H1 (cell line): ENCODE measurements around the gene PRIMPOL. TPM values are rescaled to one million over a fixed set of nuclear protein-coding genes. Genes with fewer than 3 reads are reported as not detected.

Source experiments
- CTCF ChIA-PET: fragments of 300-600 bp; sonication (Branson Sonifier 250); formaldehyde crosslinking; loops from one replicate; lab custom pipeline; 2021; ENCODE audit not compliant: partially characterized antibody; lab: Charles Lee
- POLR2A ChIA-PET: fragments of 300-600 bp; sonication (Branson Sonifier 250); formaldehyde crosslinking; loops from one replicate; lab custom pipeline; 2021; ENCODE audit warnings: inconsistent platforms; ENCODE audit not compliant: partially characterized antibody; lab: Charles Lee
- DNase-seq, 2 experiments: peaks; one replicate each; pipeline versions ENCODE4 v3.0.0 to v3.0.0-alpha.2; 2010 to 2022; ENCODE audit warnings: low spot score in 2 of 2, low read depth in 1 of 2, mixed read lengths in 1 of 2
- FAIRE-seq: peaks from 2 replicates; lab custom pipeline; 2011; peaks lifted over from hg19 to GRCh38; lab: Jason Lieb, UNC
- H2AFZ ChIP-seq: 2 replicates; pipeline ENCODE4 v1.8.1; 2012; ENCODE audit warnings: low read length, inconsistent platforms
- H2AK5ac ChIP-seq: 2 replicates; pipeline ENCODE4 v1.6.1; 2013; ENCODE audit warnings: low read depth, low read length
- H2BK120ac ChIP-seq: replicated peaks from 2 replicates; pipeline ENCODE3; 2013; ENCODE audit warnings: low read depth, low read length, inconsistent platforms
- H2BK12ac ChIP-seq: 2 replicates; pipeline ENCODE4 v1.6.1; 2013; ENCODE audit warnings: low read depth, low read length
- H2BK15ac ChIP-seq: 2 replicates; pipeline ENCODE4 v1.6.1; 2013; ENCODE audit warnings: low read length
- H2BK20ac ChIP-seq: 2 replicates; pipeline ENCODE4 v1.6.1; 2013; ENCODE audit warnings: low read length
- H2BK5ac ChIP-seq: 2 replicates; pipeline ENCODE4 v1.6.1; 2013; ENCODE audit warnings: low read depth, low read length
- H3K14ac ChIP-seq: 2 replicates; pipeline ENCODE4 v1.6.1; 2013; ENCODE audit warnings: inconsistent platforms; ENCODE audit not compliant: insufficient read length
- H3K18ac ChIP-seq: 2 replicates; pipeline ENCODE4 v1.6.1; 2013; ENCODE audit warnings: low read length; ENCODE audit errors: extremely low read depth
- H3K23ac ChIP-seq: 2 replicates; pipeline ENCODE4 v1.6.1; 2013; ENCODE audit warnings: inconsistent platforms; ENCODE audit not compliant: insufficient read length
- H3K23me2 ChIP-seq: 2 replicates; pipeline ENCODE4 v1.6.1; 2013; ENCODE audit warnings: low read depth, low read length
- H3K27ac ChIP-seq: 2 replicates; pipeline ENCODE4 v1.6.1; 2011; ENCODE audit warnings: low read depth, low read length, inconsistent platforms
- H3K27me3 ChIP-seq, 4 experiments: replicated peaks in 1 of 4; 1 replicate in 1 of 4; 2 replicates in 3 of 4; pipeline versions ENCODE4 v1.6.1 to v1.8.1; 2011 to 2013; ENCODE audit warnings: low read length in 3 of 4, mild to moderate bottlenecking in 3 of 4, inconsistent platforms in 2 of 4, mixed read lengths in 2 of 4, moderate library complexity in 1 of 4; ENCODE audit not compliant: control insufficient read depth in 3 of 4, insufficient read depth in 3 of 4; ENCODE audit errors: extremely low read depth in 1 of 4
- H3K36me3 ChIP-seq, 4 experiments: 2 replicates each; pipeline versions ENCODE4 v1.6.1 to v1.8.1; 2011 to 2013; ENCODE audit warnings: mild to moderate bottlenecking in 4 of 4, low read length in 3 of 4, moderate library complexity in 2 of 4, control low read depth in 1 of 4, inconsistent platforms in 1 of 4; ENCODE audit not compliant: insufficient read depth in 4 of 4, control insufficient read depth in 2 of 4
- H3K4ac ChIP-seq: replicated peaks from 2 replicates; pipeline ENCODE3; 2013; ENCODE audit warnings: low read length, low read depth, mixed read lengths, inconsistent platforms; ENCODE audit not compliant: insufficient read length
- H3K4me1 ChIP-seq, 4 experiments: replicated peaks in 1 of 4; 1 replicate in 1 of 4; 2 replicates in 3 of 4; pipeline versions ENCODE4 v1.6.1 to v1.8.1; 2011 to 2013; ENCODE audit warnings: low read length in 3 of 4, inconsistent platforms in 2 of 4, mixed read lengths in 1 of 4; ENCODE audit not compliant: insufficient read depth in 4 of 4, control insufficient read depth in 3 of 4
- H3K4me2 ChIP-seq, 2 experiments: 2 replicates each; pipeline versions ENCODE4 v1.6.1 to v1.8.1; 2011 to 2013; ENCODE audit warnings: low read depth in 2 of 2, low read length in 2 of 2, control low read depth in 1 of 2, inconsistent platforms in 1 of 2, mild to moderate bottlenecking in 1 of 2; ENCODE audit not compliant: insufficient read depth in 1 of 2
- H3K4me3 ChIP-seq, 4 experiments: fragments of 200-600, 300-600 bp in 1 of 4; sonication (generic), shearing (Covaris generic), sonication (Bioruptor Twin) in 1 of 4; 2 replicates each; pipeline versions ENCODE4 v1.5.1 to v1.8.1; 2011 to 2016; ENCODE audit warnings: low read length in 4 of 4, low read depth in 3 of 4, control low read depth in 2 of 4, inconsistent platforms in 2 of 4, mild to moderate bottlenecking in 2 of 4, mixed read lengths in 1 of 4, moderate library complexity in 1 of 4; ENCODE audit not compliant: insufficient read depth in 2 of 4; ENCODE audit errors: extremely low read depth in 1 of 4
- H3K56ac ChIP-seq: replicated peaks from 2 replicates; pipeline ENCODE3; 2013; ENCODE audit warnings: low read depth, mild to moderate bottlenecking, mixed read lengths, low read length, inconsistent platforms; ENCODE audit not compliant: insufficient read length
- H3K79me1 ChIP-seq: 2 replicates; pipeline ENCODE4 v1.6.1; 2013; ENCODE audit warnings: low read depth, low read length, control low read depth
- H3K79me2 ChIP-seq, 2 experiments: 2 replicates each; pipeline versions ENCODE4 v1.6.1 to v1.8.1; 2012 to 2013; ENCODE audit warnings: low read length in 2 of 2, mild to moderate bottlenecking in 2 of 2, inconsistent platforms in 1 of 2; ENCODE audit not compliant: insufficient read depth in 2 of 2, control insufficient read depth in 1 of 2
- H3K9ac ChIP-seq, 4 experiments: replicated peaks in 1 of 4; 1 replicate in 1 of 4; 2 replicates in 3 of 4; pipeline versions ENCODE4 v1.6.1 to v1.8.1; 2011 to 2013; ENCODE audit warnings: low read depth in 3 of 4, low read length in 3 of 4, control low read depth in 2 of 4, mild to moderate bottlenecking in 2 of 4, moderate library complexity in 2 of 4, inconsistent platforms in 1 of 4; ENCODE audit errors: extremely low read depth in 1 of 4
- H3K9me3 ChIP-seq, 2 experiments: 2 replicates each; pipeline versions ENCODE4 v1.6.1 to v1.8.1; 2012 to 2013; ENCODE audit warnings: mild to moderate bottlenecking in 2 of 2, moderate library complexity in 2 of 2, control low read depth in 1 of 2, inconsistent platforms in 1 of 2, low read depth in 1 of 2, low read length in 1 of 2, mixed read lengths in 1 of 2; ENCODE audit not compliant: insufficient read depth in 2 of 2
- H4K20me1 ChIP-seq, 2 experiments: replicated peaks in 1 of 2; 2 replicates each; pipeline versions ENCODE3 to v1.8.1; 2011 to 2013; ENCODE audit warnings: inconsistent platforms in 2 of 2, low read length in 2 of 2, mild to moderate bottlenecking in 1 of 2; ENCODE audit not compliant: insufficient read depth in 2 of 2, control insufficient read depth in 1 of 2
- H4K5ac ChIP-seq: 2 replicates; pipeline ENCODE4 v1.6.1; 2013; ENCODE audit warnings: low read length, low read depth, mixed read lengths, inconsistent platforms; ENCODE audit not compliant: insufficient read length
- H4K8ac ChIP-seq: 2 replicates; pipeline ENCODE4 v1.8.0; 2013; ENCODE audit warnings: mild to moderate bottlenecking, moderate library complexity, low read length, inconsistent platforms; ENCODE audit not compliant: insufficient read depth; ENCODE audit errors: extremely low read depth
- H4K91ac ChIP-seq: replicated peaks from 2 replicates; pipeline ENCODE3; 2013; ENCODE audit warnings: low read length, mixed read lengths, inconsistent platforms; ENCODE audit not compliant: insufficient read length
- CHD2 ChIP-seq: IDR thresholded peaks from 2 replicates; pipeline ENCODE4 v1.6.1; 2012; ENCODE audit warnings: low read length, improper control_type of control experiment
- EGR1 ChIP-seq: IDR thresholded peaks from 2 replicates; pipeline ENCODE4 v1.6.1; 2011; ENCODE audit warnings: low read depth, low read length, borderline replicate concordance
- JUN ChIP-seq: IDR thresholded peaks from 2 replicates; pipeline ENCODE4 v1.6.1; 2011; ENCODE audit warnings: low read depth, mild to moderate bottlenecking, improper control_type of control experiment, low read length
- KDM1A ChIP-seq: fragments of 200-600, 300-600 bp; sonication (generic); IDR thresholded peaks from 2 replicates; pipeline ENCODE4 v1.7.1; 2016; ENCODE audit warnings: mild to moderate bottlenecking, low read length, borderline replicate concordance
- WGBS, 2 experiments: shearing (Covaris generic) in 1 of 2; methylation state at CpG; one replicate each; pipeline versions ENCODE4 v1.1.6 to v1.1.7; 2013 to 2015; ENCODE audit warnings: low lambda C conversion rate in 2 of 2, mixed read lengths in 2 of 2, inconsistent platforms in 1 of 2, low coverage in 1 of 2, missing lambda C conversion rate in 1 of 2; ENCODE audit not compliant: insufficient replicate concordance in 2 of 2, insufficient coverage in 1 of 2, insufficient read length in 1 of 2; ENCODE audit errors: extremely low coverage in 1 of 2, missing lambda C conversion rate in 1 of 2; 5-methylcytosine and 5-hydroxymethylcytosine counted together
- polyA plus RNA-seq, 7 experiments: library from polyadenylated mRNA; depleted of rRNA in 3 of 7; stranded (reverse) in 5 of 7; unstranded in 2 of 7; fragments of >200 nt in 5 of 7; fragments of 200-250 nt in 2 of 7; gene quantifications; 1 replicate in 5 of 7; 2 replicates in 1 of 7; 4 replicates in 1 of 7; pipeline versions ENCODE4 v1.2.1 to v1.2.3, GENCODE V29; 2011 to 2013; ENCODE audit warnings: missing spikeins in 2 of 7, mixed read lengths in 2 of 7
- total RNA-seq: library from RNA; stranded (reverse); fragmentation: NEBNext Ultra II Directional; extraction: Animal tissue kit (Norgen Biotek cat#: 25700); gene quantifications from 2 replicates; pipeline ENCODE4 v1.2.1, GENCODE V29; 2021
- TF ChIP-seq, protein P1 (sequence below): IDR thresholded peaks from 2 replicates; pipeline ENCODE4 v1.6.1; 2012; ENCODE audit warnings: low read length, inconsistent platforms

The PRIMPOL gene
- total and polyA plus RNA-seq, 2 of the 8 experiments (the other 6 are each of a cell fraction or from before 2014, with no cell fraction given): 4.4 to 6.7 TPM

DNA sequence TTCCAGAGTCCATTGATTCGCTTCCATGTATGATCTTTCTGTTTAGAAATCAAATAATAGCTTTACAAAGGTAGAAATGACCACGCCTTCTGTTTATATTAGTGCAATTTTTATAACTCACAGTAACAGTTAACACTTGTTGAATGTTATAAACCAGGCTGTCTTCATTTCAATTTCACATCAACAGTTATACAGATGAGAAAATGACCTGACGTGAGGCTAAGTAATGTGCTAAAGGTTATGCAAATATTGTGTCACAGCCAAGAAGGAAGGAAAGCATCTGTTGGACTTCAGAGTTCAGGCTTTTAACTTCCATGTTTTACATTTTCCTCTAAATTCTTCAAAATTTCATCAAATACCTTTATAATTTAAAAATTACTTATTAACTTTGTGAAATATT lies 14.2 kb upstream of the PRIMPOL start:
- FAIRE-seq: no peak
- CTCF ChIA-PET: interaction anchor here (0.6 to 2.7 kb wide), 2 partner anchors 8 to 203 kb away, joined by 3 to 9 read pairs; no protein-coding TSS in a partner anchor

More for the DNA sequence above, 14.2 kb upstream of the PRIMPOL start:
- Histone ChIP-seq H3K79me2 (peaks cover 0 to 33% of the 10 kb centered on the region in 2 experiments; a peak in 2 of 4 replicates), H3K36me3 (peaks cover 0 to 36% (median 25%) of the 10 kb centered on the region in 4 experiments; a peak in 7 of 8 replicates), H3K27ac (no peak overlapping the region), H2BK120ac (no peak overlapping the region), H4K8ac (no peak overlapping the region), H3K56ac (no peak overlapping the region), H3K79me1 (peaks cover 3% of the 10 kb centered on the region; the same call in 1 of the 2 replicates), H3K4ac (no peak overlapping the region), H3K18ac (no peak overlapping the region), H4K20me1 (peaks cover 0 to 1% of the 10 kb centered on the region in 2 experiments), H3K9ac (no peak overlapping the region), H3K4me2 (no peak overlapping the region), H2BK12ac (no peak overlapping the region), H3K23ac (no peak overlapping the region), H3K9me3 (no peaks in the 10 kb centered on the region), H3K14ac (no peak overlapping the region), H2BK15ac (no peak overlapping the region), H2BK20ac (no peak overlapping the region), H3K23me2 (no peaks in the 10 kb centered on the region), H2AK5ac (no peak overlapping the region), H2AFZ (no peak overlapping the region), H4K5ac (no peak overlapping the region), H2BK5ac (no peak overlapping the region), H3K4me3 (no peak overlapping the region), H3K27me3 (no peaks in the 10 kb centered on the region), H3K4me1 (no peaks in the 10 kb centered on the region), H4K91ac (no peak overlapping the region)
- WGBS, 2 experiments: 95% methylated on average over 3 of the region's 3 CpGs; no CpG with 5 or more reads in 1 of the 2 experiments
- POLR2A ChIA-PET: interaction anchor here (1.0 to 2.0 kb wide), 2 partner anchors 12 to 13 kb away, joined by 3 to 7 read pairs; partner anchors contain the start of genes CASP3 and PRIMPOL
- no peak for DNase-seq
- no peak for TF ChIP-seq KDM1A
- TF ChIP-seq, protein P1, sequence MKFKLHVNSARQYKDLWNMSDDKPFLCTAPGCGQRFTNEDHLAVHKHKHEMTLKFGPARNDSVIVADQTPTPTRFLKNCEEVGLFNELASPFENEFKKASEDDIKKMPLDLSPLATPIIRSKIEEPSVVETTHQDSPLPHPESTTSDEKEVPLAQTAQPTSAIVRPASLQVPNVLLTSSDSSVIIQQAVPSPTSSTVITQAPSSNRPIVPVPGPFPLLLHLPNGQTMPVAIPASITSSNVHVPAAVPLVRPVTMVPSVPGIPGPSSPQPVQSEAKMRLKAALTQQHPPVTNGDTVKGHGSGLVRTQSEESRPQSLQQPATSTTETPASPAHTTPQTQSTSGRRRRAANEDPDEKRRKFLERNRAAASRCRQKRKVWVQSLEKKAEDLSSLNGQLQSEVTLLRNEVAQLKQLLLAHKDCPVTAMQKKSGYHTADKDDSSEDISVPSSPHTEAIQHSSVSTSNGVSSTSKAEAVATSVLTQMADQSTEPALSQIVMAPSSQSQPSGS: no peak
- TF ChIP-seq JUN: no peak
- TF ChIP-seq EGR1: no peak
- TF ChIP-seq CHD2: no peak
